HepG2 (cell line): ENCODE data around the gene P2RX5. TPM values are rescaled to one million over a fixed set of nuclear protein-coding genes. Genes with fewer than 3 reads are reported as not detected.
"Not testable (repeated sequence)": the region's sequence is repeated elsewhere in the genome, so short reads cannot be mapped to it uniquely, and the experiment has no call there.

Experiments used
- ATAC-seq: fragments of 200-7000 bp; cut with Tn5 transposase; 3 replicates; pipeline ENCODE4 v1.9.1; 2020; ENCODE audit warnings: mild to moderate bottlenecking, moderate library complexity
- BruUV-seq: library from RNA; stranded (reverse); fragments of 400-500 nt; replicated peaks from 2 replicates; lab custom pipeline; 2021; lab: Mats Ljungman, UMichigan
- CTCF ChIA-PET: fragments of 300-600 bp; formaldehyde crosslinking; extraction: SDS; loops from one replicate; lab custom pipeline; 2021; ENCODE audit warnings: low total read pairs, inconsistent platforms, low intra/inter-chr PET ratio; lab: Yijun Ruan, JAX
- POLR2A ChIA-PET: fragments of 350-600 bp; sonication (Branson Sonifier 250); formaldehyde crosslinking; loops from one replicate; lab custom pipeline; 2020; ENCODE audit warnings: antibody characterized with exemption, inconsistent platforms; lab: Yijun Ruan, JAX
- DNase-seq: peaks from one replicate; pipeline ENCODE4 v3.0.0-alpha.2; 2015; ENCODE audit warnings: low spot score
- FAIRE-seq: peaks from 3 replicates; lab custom pipeline; 2011; peaks lifted over from hg19 to GRCh38; lab: Jason Lieb, UNC
- H2AFZ ChIP-seq: one replicate; pipeline ENCODE4 v1.6.1; 2011; ENCODE audit warnings: low read length, inconsistent platforms
- H3K27ac ChIP-seq: fragments of 300-600 bp; 3 replicates; pipeline ENCODE4 v1.8.0; 2011; ENCODE audit warnings: mixed run types, mild to moderate bottlenecking, mixed read lengths, low read length, inconsistent platforms; ENCODE audit not compliant: insufficient read depth; ENCODE audit errors: extremely low read length
- H3K27me3 ChIP-seq, 2 experiments: fragments of 200-600 bp in 1 of 2; 2 replicates in 1 of 2; 3 replicates in 1 of 2; pipeline versions ENCODE4 v1.6.0 to v1.8.0; 2011; ENCODE audit warnings: low read length in 2 of 2, mild to moderate bottlenecking in 2 of 2, moderate library complexity in 2 of 2, inconsistent platforms in 1 of 2; ENCODE audit not compliant: insufficient read depth in 2 of 2, control insufficient read depth in 1 of 2
- H3K36me3 ChIP-seq, 2 experiments: fragments of 200-600 bp in 1 of 2; replicated peaks in 1 of 2; 2 replicates in 1 of 2; 3 replicates in 1 of 2; pipeline versions ENCODE4 v1.5.1 to v1.8.0; 2011; ENCODE audit warnings: low read length in 2 of 2, inconsistent platforms in 1 of 2; ENCODE audit not compliant: insufficient read depth in 2 of 2, control insufficient read depth in 1 of 2
- H3K4me1 ChIP-seq: 2 replicates; pipeline ENCODE4 v1.5.1; 2012; ENCODE audit warnings: low read length, inconsistent platforms; ENCODE audit not compliant: insufficient read depth
- H3K4me2 ChIP-seq: 2 replicates; pipeline ENCODE4 v1.6.0; 2011; ENCODE audit warnings: low read depth, low read length, inconsistent platforms
- H3K4me3 ChIP-seq, 3 experiments: fragments of 200-600 bp in 1 of 3; sonication (generic), shearing (Covaris generic) in 1 of 3; replicated peaks in 1 of 3; 2 replicates each; pipeline ENCODE4 v1.5.1; 2011 to 2016; ENCODE audit warnings: low read length in 3 of 3, inconsistent platforms in 2 of 3, low read depth in 2 of 3, mild to moderate bottlenecking in 2 of 3, control low read depth in 1 of 3, mixed read lengths in 1 of 3; ENCODE audit not compliant: insufficient read depth in 1 of 3
- H3K79me2 ChIP-seq: one replicate; pipeline ENCODE4 v1.6.1; 2011; ENCODE audit warnings: low read length, inconsistent platforms; ENCODE audit not compliant: insufficient read depth
- H3K9ac ChIP-seq: 2 replicates; pipeline ENCODE4 v1.6.0; 2011; ENCODE audit warnings: mild to moderate bottlenecking, low read depth, low read length, inconsistent platforms; ENCODE audit not compliant: insufficient read depth
- H3K9me3 ChIP-seq: 2 replicates; pipeline ENCODE4 v1.5.1; 2012; ENCODE audit warnings: mild to moderate bottlenecking, low read length
- H4K20me1 ChIP-seq: 2 replicates; pipeline ENCODE4 v1.6.0; 2011; ENCODE audit warnings: inconsistent platforms, mild to moderate bottlenecking, low read length, moderate library complexity; ENCODE audit not compliant: insufficient read depth
- MNT ChIP-seq: fragments of 450-650 bp; IDR thresholded peaks from 2 replicates; pipeline ENCODE4 v1.6.1; 2016
- ZXDC ChIP-seq: sonication (generic); formaldehyde crosslinking; IDR thresholded peaks from 2 replicates; pipeline ENCODE4 v1.5.0; 2020; ENCODE audit warnings: mild to moderate bottlenecking, missing genetic modification reagents
- WGBS: methylation state at CpG from one replicate; pipeline ENCODE4 v1.1.6; 2017; ENCODE audit warnings: low lambda C conversion rate; 5-methylcytosine and 5-hydroxymethylcytosine counted together
- in situ Hi-C: cut with HindIII; loops from 2 replicates; pipeline ENCODE4 v1.10.0; 2017; ENCODE audit warnings: low pct_unique_long_range_greater_than_20kb; ENCODE audit not compliant: extremely low pct_ligation_motif_present
- intact Hi-C: fragments of 100-400 bp; cut with micrococcal nuclease; formaldehyde crosslinking; loops from one replicate; pipeline ENCODE4 v1.10.0; 2022; ENCODE audit not compliant: unreplicated experiment
- polyA plus RNA-seq, 8 experiments: library from polyadenylated mRNA; depleted of rRNA in 3 of 8; stranded (reverse) in 7 of 8; unstranded in 1 of 8; fragments of >200 nt; fragmentation: Illumina TruSeq in 4 of 8; extraction: Trizol in 4 of 8; gene quantifications; 2 replicates each; pipeline versions ENCODE4 v1.2.1 to v1.2.3, GENCODE V29; 2011 to 2016; ENCODE audit warnings: low read depth in 4 of 8, missing spikeins in 1 of 8, mixed read lengths in 1 of 8; ENCODE audit not compliant: insufficient read depth in 1 of 8
- total RNA-seq, 5 experiments: library from RNA; depleted of rRNA; stranded (reverse); fragments of >200 nt; fragmentation: Illumina TruSeq; extraction: Trizol; gene quantifications; 2 replicates each; pipeline ENCODE4 v1.2.3, GENCODE V29; 2016; ENCODE audit warnings: low read depth in 1 of 5

The P2RX5 gene
- total and polyA plus RNA-seq, 2 of the 13 experiments (the other 11 are each of a cell fraction or from before 2014, with no cell fraction given): 0.95 to 1.7 TPM

GRCh38 chr17:3729881-3730280 is 33.9 kb upstream of the P2RX5 start:
- Histone ChIP-seq H3K4me1 (peaks cover 54% of the 10 kb centered on the region), H3K4me3 (no peak overlapping the region), H3K9me3 (no peaks in the 10 kb centered on the region), H3K9ac (no peak overlapping the region), H3K27ac (no peak overlapping the region), H3K79me2 (peaks cover 18% of the 10 kb centered on the region), H3K4me2 (no peak overlapping the region), H2AFZ (no peak overlapping the region), H3K36me3 (no peaks in the 10 kb centered on the region; a peak in 1 of 5 replicates), H4K20me1 (no peaks in the 10 kb centered on the region), H3K27me3 (no peaks in the 10 kb centered on the region)
- DNase-seq: no peak
- ChIA-PET CTCF (no interaction called here), POLR2A (no interaction called here)
- intact Hi-C loops (loop anchor here (5.0 to 10.0 kb wide), 2 partner anchors 48 to 175 kb away; no protein-coding TSS in a partner anchor), in situ Hi-C loops (loop anchor here (10.0 kb wide), 1 partner anchor 175 kb away; no protein-coding TSS in a partner anchor)
- ATAC-seq: no peak
- BruUV-seq: no TSS peak
- WGBS: 93% methylated on average over 2 of the region's 6 CpGs
- no peak for FAIRE-seq
- TF ChIP-seq MNT (peak; percentile 47; the same call in 1 of the 2 replicates), ZXDC (CRISPR knock-in tag) (no peak)

- CTCF ChIA-PET, H3K36me3 ChIP-seq, intact Hi-C loops, BruUV-seq, POLR2A ChIA-PET, FAIRE-seq, H3K9me3 ChIP-seq, DNase-seq, H3K27me3 ChIP-seq, H3K9ac ChIP-seq, H2AFZ ChIP-seq, H3K4me3 ChIP-seq, ATAC-seq, in situ Hi-C loops, H3K27ac ChIP-seq, H4K20me1 ChIP-seq, H3K4me2 ChIP-seq: not testable (repeated sequence)
- WGBS: 93% methylated on average over 3 of the region's 3 CpGs
- Histone ChIP-seq H3K4me1 (peaks cover 40% of the 10 kb centered on the region), H3K79me2 (peaks cover 30% of the 10 kb centered on the region)
Observed at GRCh38 chr17:3728099-3728498, 32.1 kb upstream of the P2RX5 start.
